ENCODE measurements around the gene MIA2. TPM values are rescaled to one million over a fixed set of nuclear protein-coding genes. Genes with fewer than 3 reads are reported as not detected.

MIA2 gene
- total and polyA plus RNA-seq, 8 donors, result 24.7 to 47.4 (median 34.4) TPM

- intact Hi-C loops (cut with DNase I), result no loop called here
- no peaks in the 10 kb centered on the region for H3K36me3 ChIP-seq
- peak overlapping the region; percentile 67 to 84 (median 76) for H3K4me3 ChIP-seq
- DNase-seq (peak; percentile 81 to 91 (median 84)), FAIRE-seq (no peak), ATAC-seq (peak; percentile 89 to 93 (median 90))
- 0% methylated on average over 70 of the region's 70 CpGs for WGBS, 2 donors
- TF ChIP-seq CTCF (IDR thresholded peaks at IDR 0.05), result no peak
- H3K9me3 ChIP-seq, result no peaks in the 10 kb centered on the region
- no peaks in the 10 kb centered on the region for H3K27me3 ChIP-seq
- peak overlapping the region; percentile 92 to 99 (median 96) for H3K27ac ChIP-seq
- peaks cover 0 to 26% (median 17%) of the 10 kb centered on the region in 3 donors for H3K4me1 ChIP-seq
Observed at GRCh38 chr14:39266871-39267607, 33.3 kb downstream of the MIA2 start.

GRCh38 chr14:39267608-39268005 is 33.9 kb downstream of the MIA2 start:
- no peak for FAIRE-seq
- Histone ChIP-seq H3K27ac (peak overlapping the region; percentile 92 to 99 (median 96)), H3K9me3 (no peaks in the 10 kb centered on the region), H3K36me3 (no peaks in the 10 kb centered on the region), H3K4me3 (peak overlapping the region; percentile 67 to 84 (median 76)), H3K4me1 (peaks cover 0 to 26% (median 17%) of the 10 kb centered on the region in 3 donors), H3K27me3 (no peaks in the 10 kb centered on the region)
- no peak for TF ChIP-seq CTCF (IDR thresholded peaks at IDR 0.05)
- 0% methylated on average over 16 of the region's 16 CpGs for WGBS, 2 donors
- intact Hi-C loops (cut with DNase I), result no loop called here
- ATAC-seq, result peak in 3 of 4 donors; percentile 3 to 13 (median 6)
- no peak for DNase-seq

- no peak overlapping the region for H3K27ac ChIP-seq
- H3K27me3 ChIP-seq, result no peaks in the 10 kb centered on the region
- no peaks in the 10 kb centered on the region for H3K9me3 ChIP-seq
- WGBS, 2 donors, result 4 to 5% methylated on average over 2 of the region's 2 CpGs
- H3K36me3 ChIP-seq, result no peaks in the 10 kb centered on the region
- ATAC-seq (no peak), DNase-seq (no peak), FAIRE-seq (no peak)
- intact Hi-C loops (cut with DNase I), result no loop called here
- H3K4me1 ChIP-seq, result peaks cover 0 to 26% (median 17%) of the 10 kb centered on the region in 3 donors
- H3K4me3 ChIP-seq, result peak overlapping the region in 2 of 4 donors; percentile 67 to 84
- TF ChIP-seq CTCF (IDR thresholded peaks at IDR 0.05), result no peak
Observed at GRCh38 chr14:39268393-39268792, 34.7 kb downstream of the MIA2 start.

GRCh38 chr14:39272918-39273317 is 39.2 kb downstream of the MIA2 start:
- intact Hi-C loops (cut with DNase I), result no loop called here
- no peak for TF ChIP-seq CTCF (IDR thresholded peaks at IDR 0.05)
- Histone ChIP-seq H3K9me3 (no peaks in the 10 kb centered on the region), H3K4me1 (peaks cover 0 to 26% (median 18%) of the 10 kb centered on the region in 3 donors), H3K27ac (no peak overlapping the region), H3K36me3 (no peaks in the 10 kb centered on the region), H3K4me3 (no peak overlapping the region), H3K27me3 (no peaks in the 10 kb centered on the region)
- ATAC-seq, result no peak
- no peak for FAIRE-seq
- DNase-seq, result no peak
- 93 to 100% methylated on average over 1 of the region's 1 CpG for WGBS, 2 donors

GRCh38 chr14:39275395-39275794 is 41.7 kb downstream of the MIA2 start:
- no peak for TF ChIP-seq CTCF (IDR thresholded peaks at IDR 0.05)
- no peak overlapping the region for H3K4me3 ChIP-seq
- H3K4me1 ChIP-seq, result peaks cover 0 to 13% (median 0%) of the 10 kb centered on the region in 3 donors
- H3K9me3 ChIP-seq, result no peaks in the 10 kb centered on the region
- FAIRE-seq (no peak), DNase-seq (no peak), ATAC-seq (no peak)
- H3K36me3 ChIP-seq, result no peaks in the 10 kb centered on the region
- no peaks in the 10 kb centered on the region for H3K27me3 ChIP-seq
- no peak overlapping the region for H3K27ac ChIP-seq
- intact Hi-C loops (cut with DNase I), result no loop called here
- 82 to 87% methylated on average over 5 of the region's 5 CpGs for WGBS, 2 donors
